HCT116 (cell line): Measurements from ENCODE around the gene RAP1GAP2. TPM values are rescaled to one million over a fixed set of nuclear protein-coding genes. Genes with fewer than 3 reads are reported as not detected.

Experiments used
- ATAC-seq: fragments of 200-7000 bp; cut with Tn5 transposase; 2 replicates; pipeline ENCODE4 v1.9.1; 2020; ENCODE audit warnings: mild to moderate bottlenecking, moderate library complexity
- BruUV-seq: library from RNA; stranded (reverse); fragments of 400-500 nt; replicated peaks from 2 replicates; lab custom pipeline; 2021; lab: Mats Ljungman, UMichigan
- CTCF ChIA-PET: fragments of 300-600 bp; sonication (Branson Sonifier 250); formaldehyde crosslinking; loops from one replicate; lab custom pipeline; 2021; ENCODE audit warnings: antibody characterized with exemption; lab: Charles Lee
- POLR2A ChIA-PET: fragments of 300-600, 350-600 bp; sonication (Branson Sonifier 250); formaldehyde crosslinking; loops from one replicate; lab custom pipeline; 2021; ENCODE audit warnings: antibody characterized with exemption; lab: Charles Lee
- RAD21 ChIA-PET, 2 experiments: fragments of 300-600 bp; sonication (Branson Sonifier 250); formaldehyde crosslinking; loops; one replicate each; lab custom pipeline; 2023; ENCODE audit warnings: low total read pairs in 2 of 2; ENCODE audit not compliant: uncharacterized antibody in 2 of 2, unreplicated experiment in 2 of 2, low non-redundant PET in 1 of 2; lab: Charles Lee
- DNase-seq: peaks from one replicate; pipeline ENCODE4 v3.0.0-alpha.2; 2010; ENCODE audit warnings: low read depth, low spot score
- H2AFZ ChIP-seq: fragments of 200-600 bp; shearing (Covaris generic), sonication (generic); 2 replicates; pipeline ENCODE4 v1.6.1; 2017; ENCODE audit warnings: low read depth, mixed run types, mixed read lengths, antibody characterized with exemption, low read length; ENCODE audit not compliant: poor library complexity, severe bottlenecking
- H3K27ac ChIP-seq: 2 replicates; pipeline ENCODE4 v1.5.1; 2012; ENCODE audit warnings: low read depth, low read length
- H3K27me3 ChIP-seq: fragments of 200-600 bp; sonication (generic); 2 replicates; pipeline ENCODE4 v1.6.1; 2016; ENCODE audit warnings: mixed run types, low read length, mixed read lengths; ENCODE audit not compliant: insufficient read depth
- H3K36me3 ChIP-seq, 2 experiments: fragments of 200-500 bp in 1 of 2; fragments of 200-600 bp in 1 of 2; sonication (Bioruptor generic) in 1 of 2; sonication (generic) in 1 of 2; 2 replicates each; pipeline versions ENCODE4 v1.5.1 to v1.6.1; 2014 to 2016; ENCODE audit warnings: low read length in 2 of 2, inconsistent platforms in 1 of 2, mixed read lengths in 1 of 2, mixed run types in 1 of 2; ENCODE audit not compliant: insufficient read depth in 2 of 2, control insufficient read depth in 1 of 2
- H3K4me1 ChIP-seq, 2 experiments: fragments of 200-600 bp in 1 of 2; sonication (generic) in 1 of 2; 2 replicates each; pipeline versions ENCODE4 v1.5.1 to v1.6.1; 2012 to 2017; ENCODE audit warnings: low read length in 2 of 2, inconsistent platforms in 1 of 2, mild to moderate bottlenecking in 1 of 2, mixed read lengths in 1 of 2, mixed run types in 1 of 2, moderate library complexity in 1 of 2; ENCODE audit not compliant: insufficient read depth in 2 of 2, control insufficient read depth in 1 of 2
- H3K4me2 ChIP-seq: fragments of 200-600 bp; sonication (generic); 2 replicates; pipeline ENCODE4 v1.6.1; 2017; ENCODE audit warnings: mixed run types, low read length, mixed read lengths
- H3K4me3 ChIP-seq, 2 experiments: fragments of 200-600 bp in 1 of 2; sonication (generic) in 1 of 2; replicated peaks in 1 of 2; 2 replicates each; pipeline ENCODE4 v1.5.1; 2011 to 2016; ENCODE audit warnings: low read length in 2 of 2, control low read depth in 1 of 2, low read depth in 1 of 2, mild to moderate bottlenecking in 1 of 2, mixed read lengths in 1 of 2, mixed run types in 1 of 2
- H3K79me2 ChIP-seq: fragments of 200-600 bp; sonication (generic); 2 replicates; pipeline ENCODE4 v1.6.1; 2017; ENCODE audit warnings: mild to moderate bottlenecking, mixed run types, low read length, moderate library complexity, mixed read lengths; ENCODE audit not compliant: insufficient read depth
- H3K9ac ChIP-seq: fragments of 200-600 bp; sonication (generic); 2 replicates; pipeline ENCODE4 v1.6.1; 2016; ENCODE audit warnings: low read length, mixed read lengths
- H3K9me2 ChIP-seq: fragments of 200-600 bp; sonication (generic), shearing (Covaris generic); 2 replicates; pipeline ENCODE4 v1.6.1; 2017; ENCODE audit warnings: mixed run types, mild to moderate bottlenecking, moderate library complexity; ENCODE audit not compliant: insufficient read depth
- H3K9me3 ChIP-seq, 2 experiments: fragments of 200-500 bp in 1 of 2; fragments of 200-600 bp in 1 of 2; sonication (Bioruptor generic) in 1 of 2; sonication (generic) in 1 of 2; 2 replicates each; pipeline ENCODE4 v1.6.1; 2014 to 2017; ENCODE audit warnings: low read length in 2 of 2, mixed read lengths in 2 of 2, inconsistent platforms in 1 of 2, low read depth in 1 of 2, mild to moderate bottlenecking in 1 of 2, mixed run types in 1 of 2, moderate library complexity in 1 of 2; ENCODE audit not compliant: control insufficient read depth in 1 of 2, insufficient read depth in 1 of 2
- H4K20me1 ChIP-seq: fragments of 200-600 bp; sonication (generic), shearing (Covaris generic); 2 replicates; pipeline ENCODE4 v1.6.1; 2017; ENCODE audit warnings: mixed run types, mild to moderate bottlenecking, moderate library complexity; ENCODE audit not compliant: insufficient read depth
- CBX3 ChIP-seq: IDR thresholded peaks from 2 replicates; pipeline ENCODE4 v1.6.1; 2012; ENCODE audit warnings: low read depth
- CEBPB ChIP-seq: IDR thresholded peaks from 2 replicates; pipeline ENCODE4 v1.6.1; 2012; ENCODE audit warnings: low read depth
- CTCF ChIP-seq, 3 experiments: fragments of 200-600 bp in 1 of 3; sonication (generic) in 1 of 3; IDR thresholded peaks in 2 of 3; conservative IDR thresholded peaks in 1 of 3; 2 replicates each; pipeline ENCODE4 v1.5.1; 2012 to 2017; ENCODE audit warnings: low read depth in 2 of 3, low read length in 2 of 3, antibody characterized with exemption in 1 of 3, borderline replicate concordance in 1 of 3, control low read depth in 1 of 3, mild to moderate bottlenecking in 1 of 3, mixed read lengths in 1 of 3, mixed run types in 1 of 3, moderate library complexity in 1 of 3; ENCODE audit not compliant: insufficient read depth in 1 of 3
- ELF1 ChIP-seq: IDR thresholded peaks from 2 replicates; pipeline ENCODE4 v1.6.1; 2012; ENCODE audit warnings: low read depth, borderline replicate concordance
- EZH2phosphoT487 ChIP-seq: fragments of 200-600 bp; IDR thresholded peaks from 2 replicates; pipeline ENCODE4 v1.6.1; 2018; ENCODE audit warnings: antibody characterized with exemption, borderline replicate concordance
- FOSL1 ChIP-seq: IDR thresholded peaks from 2 replicates; pipeline ENCODE4 v1.6.1; 2012; ENCODE audit warnings: low read depth
- JUND ChIP-seq: IDR thresholded peaks from 2 replicates; pipeline ENCODE4 v1.6.1; 2012
- MAX ChIP-seq: IDR thresholded peaks from 2 replicates; pipeline ENCODE4 v1.6.1; 2012
- POLR2A ChIP-seq: IDR thresholded peaks from 2 replicates; pipeline ENCODE4 v1.7.0; 2011; ENCODE audit warnings: borderline replicate concordance; ENCODE audit not compliant: insufficient read depth, insufficient read length; ENCODE audit errors: extremely low read depth
- POLR2AphosphoS5 ChIP-seq: IDR thresholded peaks from 2 replicates; pipeline ENCODE4 v1.6.1; 2011; ENCODE audit warnings: mild to moderate bottlenecking, low read depth, low read length, moderate library complexity
- RAD21 ChIP-seq: IDR thresholded peaks from 2 replicates; pipeline ENCODE4 v1.6.1; 2012; ENCODE audit warnings: low read depth, mild to moderate bottlenecking
- SIN3A ChIP-seq: IDR thresholded peaks from 2 replicates; pipeline ENCODE4 v1.6.1; 2012; ENCODE audit warnings: low read depth
- TCF7L2 ChIP-seq: IDR thresholded peaks from 2 replicates; pipeline ENCODE4 v1.7.0; 2011; ENCODE audit warnings: borderline replicate concordance, inconsistent platforms; ENCODE audit not compliant: insufficient read depth, insufficient read length; ENCODE audit errors: extremely low read depth
- YY1 ChIP-seq: IDR thresholded peaks from 2 replicates; pipeline ENCODE4 v1.6.1; 2011; ENCODE audit warnings: low read length, low read depth, moderate library complexity, mild to moderate bottlenecking; ENCODE audit not compliant: insufficient replicate concordance; ENCODE audit errors: extremely low read depth
- ZNF274 ChIP-seq: fragments of 200-500 bp; sonication (Bioruptor generic); IDR thresholded peaks from 2 replicates; pipeline ENCODE4 v1.6.1; 2014; ENCODE audit warnings: mild to moderate bottlenecking, low read depth, low read length, inconsistent platforms
- intact Hi-C: fragments of 100-400 bp; cut with micrococcal nuclease; formaldehyde crosslinking; loops from 2 replicates; pipeline ENCODE4 v1.10.0; 2022
- total RNA-seq: library from RNA; stranded (reverse); gene quantifications from one replicate; pipeline ENCODE4 v1.2.1, GENCODE V29; 2021; ENCODE audit not compliant: unreplicated experiment
- TF ChIP-seq, protein P1 (sequence below): IDR thresholded peaks from 2 replicates; pipeline ENCODE4 v1.6.1; 2012
- TF ChIP-seq, protein P2 (sequence below): IDR thresholded peaks from 2 replicates; pipeline ENCODE4 v1.6.1; 2012; ENCODE audit warnings: low read depth

Gene RAP1GAP2
- total RNA-seq, 1 experiment from 2014 or later = 54.6 TPM

DNA sequence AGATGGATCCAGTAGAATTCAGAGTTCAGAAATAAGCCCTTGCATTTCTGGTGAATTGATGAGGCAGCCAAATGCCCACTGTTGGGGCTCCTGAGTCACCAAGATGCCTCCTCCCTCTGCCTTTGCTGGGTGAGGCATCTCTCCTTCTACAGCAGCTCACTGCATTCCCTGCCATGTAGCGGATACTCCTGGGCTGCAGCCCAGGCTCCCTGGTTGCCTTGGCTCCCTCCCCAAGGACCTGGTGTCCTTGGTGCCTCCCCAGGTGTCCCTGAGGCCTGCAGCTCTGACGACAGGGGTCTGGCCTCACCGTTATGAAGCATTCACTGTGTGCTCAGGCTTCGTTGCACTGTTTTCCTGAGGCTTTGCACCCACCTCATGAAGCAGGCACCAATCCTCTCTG, 7.7 kb downstream of the RAP1GAP2 start:
- H2AFZ ChIP-seq = no peak overlapping the region
- DNase-seq (no peak), ATAC-seq (no peak)
- H3K9me2 ChIP-seq = no peaks in the 10 kb centered on the region
- TF ChIP-seq EZH2phosphoT487 (no peak), CEBPB (no peak), FOSL1 (no peak), POLR2AphosphoS5 (no peak), ZNF274 (no peak), SIN3A (no peak), RAD21 (no peak), ELF1 (no peak), TCF7L2 (no peak), CTCF (IDR thresholded peaks at IDR 0.05 in 2 of 3, conservative IDR thresholded peaks at IDR 0.05 in 1 of 3; ENCODE audit: borderline replicate concordance in 1 of 3, insufficient read depth in 1 of 3, low read depth in 2 of 3, low read length in 2 of 3) (no peak), JUND (no peak), POLR2A (no peak), CBX3 (no peak), YY1 (no peak), MAX (no peak)
- TF ChIP-seq, protein P1, sequence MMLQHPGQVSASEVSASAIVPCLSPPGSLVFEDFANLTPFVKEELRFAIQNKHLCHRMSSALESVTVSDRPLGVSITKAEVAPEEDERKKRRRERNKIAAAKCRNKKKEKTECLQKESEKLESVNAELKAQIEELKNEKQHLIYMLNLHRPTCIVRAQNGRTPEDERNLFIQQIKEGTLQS = no peak
- TF ChIP-seq, protein P2, sequence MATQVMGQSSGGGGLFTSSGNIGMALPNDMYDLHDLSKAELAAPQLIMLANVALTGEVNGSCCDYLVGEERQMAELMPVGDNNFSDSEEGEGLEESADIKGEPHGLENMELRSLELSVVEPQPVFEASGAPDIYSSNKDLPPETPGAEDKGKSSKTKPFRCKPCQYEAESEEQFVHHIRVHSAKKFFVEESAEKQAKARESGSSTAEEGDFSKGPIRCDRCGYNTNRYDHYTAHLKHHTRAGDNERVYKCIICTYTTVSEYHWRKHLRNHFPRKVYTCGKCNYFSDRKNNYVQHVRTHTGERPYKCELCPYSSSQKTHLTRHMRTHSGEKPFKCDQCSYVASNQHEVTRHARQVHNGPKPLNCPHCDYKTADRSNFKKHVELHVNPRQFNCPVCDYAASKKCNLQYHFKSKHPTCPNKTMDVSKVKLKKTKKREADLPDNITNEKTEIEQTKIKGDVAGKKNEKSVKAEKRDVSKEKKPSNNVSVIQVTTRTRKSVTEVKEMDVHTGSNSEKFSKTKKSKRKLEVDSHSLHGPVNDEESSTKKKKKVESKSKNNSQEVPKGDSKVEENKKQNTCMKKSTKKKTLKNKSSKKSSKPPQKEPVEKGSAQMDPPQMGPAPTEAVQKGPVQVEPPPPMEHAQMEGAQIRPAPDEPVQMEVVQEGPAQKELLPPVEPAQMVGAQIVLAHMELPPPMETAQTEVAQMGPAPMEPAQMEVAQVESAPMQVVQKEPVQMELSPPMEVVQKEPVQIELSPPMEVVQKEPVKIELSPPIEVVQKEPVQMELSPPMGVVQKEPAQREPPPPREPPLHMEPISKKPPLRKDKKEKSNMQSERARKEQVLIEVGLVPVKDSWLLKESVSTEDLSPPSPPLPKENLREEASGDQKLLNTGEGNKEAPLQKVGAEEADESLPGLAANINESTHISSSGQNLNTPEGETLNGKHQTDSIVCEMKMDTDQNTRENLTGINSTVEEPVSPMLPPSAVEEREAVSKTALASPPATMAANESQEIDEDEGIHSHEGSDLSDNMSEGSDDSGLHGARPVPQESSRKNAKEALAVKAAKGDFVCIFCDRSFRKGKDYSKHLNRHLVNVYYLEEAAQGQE = no peak
- intact Hi-C loops = no loop called here
- no peaks in the 10 kb centered on the region for H4K20me1 ChIP-seq
- H3K4me1 ChIP-seq = peaks cover 0 to 15% of the 10 kb centered on the region in 2 experiments; a peak in 2 of 4 replicates
- H3K79me2 ChIP-seq = no peaks in the 10 kb centered on the region
- no TSS peak for BruUV-seq
- H3K4me2 ChIP-seq = no peak overlapping the region
- CTCF ChIA-PET = interaction anchor here (2.1 kb wide), 1 partner anchor 17 kb away, joined by 9 read pairs; no protein-coding TSS in a partner anchor
- POLR2A ChIA-PET = no interaction called here
- no peak overlapping the region for H3K27ac ChIP-seq
- H3K4me3 ChIP-seq = no peak overlapping the region
- RAD21 ChIA-PET = no interaction called here
- H3K9me3 ChIP-seq = no peaks in the 10 kb centered on the region
- no peak overlapping the region for H3K9ac ChIP-seq
- H3K27me3 ChIP-seq = no peaks in the 10 kb centered on the region
- H3K36me3 ChIP-seq = no peaks in the 10 kb centered on the region
